HepG2 (cell line): ENCODE data around the gene DSTN. TPM values are rescaled to one million over a fixed set of nuclear protein-coding genes. Genes with fewer than 3 reads are reported as not detected.

Source experiments
- DMAP1 ChIP-seq: IDR thresholded peaks from 2 replicates; pipeline ENCODE4 v1.6.1; 2016
- EEA1 ChIP-seq: sonication (generic); formaldehyde crosslinking; IDR thresholded peaks from 2 replicates; pipeline ENCODE4 v1.5.1; 2020; ENCODE audit warnings: mild to moderate bottlenecking, missing genetic modification reagents, borderline replicate concordance
- ELF3 ChIP-seq: IDR thresholded peaks from 2 replicates; pipeline ENCODE4 v1.6.1; 2016; ENCODE audit warnings: missing genetic modification reagents, missing compliant biosample characterization
- ESRRA ChIP-seq: sonication (generic); formaldehyde crosslinking; IDR thresholded peaks from 2 replicates; pipeline ENCODE4 v1.5.1; 2020; ENCODE audit warnings: mild to moderate bottlenecking, low read depth, missing genetic modification reagents
- GMEB2 ChIP-seq: IDR thresholded peaks from 2 replicates; pipeline ENCODE4 v1.6.1; 2016; ENCODE audit warnings: missing biosample characterization, missing genetic modification reagents, low read depth
- HNRNPL ChIP-seq: fragments of 200-400 bp; formaldehyde crosslinking; IDR thresholded peaks from 2 replicates; pipeline ENCODE4 v1.6.1; 2017; ENCODE audit warnings: mild to moderate bottlenecking, low read depth, low read length
- MAZ ChIP-seq, 2 experiments: sonication (generic) in 1 of 2; formaldehyde crosslinking in 1 of 2; IDR thresholded peaks; 2 replicates each; pipeline versions ENCODE4 v1.5.0 to v1.6.1; 2012 to 2020; ENCODE audit warnings: low read depth in 2 of 2, mild to moderate bottlenecking in 2 of 2, borderline replicate concordance in 1 of 2, improper control_type of control experiment in 1 of 2, low read length in 1 of 2, missing genetic modification reagents in 1 of 2, moderate library complexity in 1 of 2
- SIN3A ChIP-seq: IDR thresholded peaks from 2 replicates; pipeline ENCODE4 v1.6.1; 2011; ENCODE audit warnings: low read depth, mild to moderate bottlenecking, control low read depth, low read length, borderline replicate concordance
- SMYD3 ChIP-seq: sonication (generic); formaldehyde crosslinking; IDR thresholded peaks from 2 replicates; pipeline ENCODE4 v1.8.1; 2023; ENCODE audit warnings: mild to moderate bottlenecking, missing genetic modification reagents
- ZFY ChIP-seq: sonication (generic); formaldehyde crosslinking; IDR thresholded peaks from 2 replicates; pipeline ENCODE4 v1.4.0; 2020; ENCODE audit warnings: missing genetic modification reagents
- ZKSCAN1 ChIP-seq: fragments of 150-350 bp; IDR thresholded peaks from 2 replicates; pipeline ENCODE4 v1.6.1; 2014; ENCODE audit warnings: low read length
- ZNF230 ChIP-seq: sonication (generic); formaldehyde crosslinking; IDR thresholded peaks from 2 replicates; pipeline ENCODE4 v1.4.0; 2020; ENCODE audit warnings: mild to moderate bottlenecking, missing genetic modification reagents
- ZNF512 ChIP-seq: sonication (generic); formaldehyde crosslinking; IDR thresholded peaks from 2 replicates; pipeline ENCODE4 v1.4.0; 2020; ENCODE audit warnings: mild to moderate bottlenecking, missing genetic modification reagents
- ZNF841 ChIP-seq: sonication (generic); formaldehyde crosslinking; IDR thresholded peaks from 2 replicates; pipeline ENCODE4 v1.8.1; 2023; ENCODE audit warnings: missing genetic modification reagents, borderline replicate concordance
- polyA plus RNA-seq, 8 experiments: library from polyadenylated mRNA; depleted of rRNA in 3 of 8; stranded (reverse) in 7 of 8; unstranded in 1 of 8; fragments of >200 nt; fragmentation: Illumina TruSeq in 4 of 8; extraction: Trizol in 4 of 8; gene quantifications; 2 replicates each; pipeline versions ENCODE4 v1.2.1 to v1.2.3, GENCODE V29; 2011 to 2016; ENCODE audit warnings: low read depth in 4 of 8, missing spikeins in 1 of 8, mixed read lengths in 1 of 8; ENCODE audit not compliant: insufficient read depth in 1 of 8
- total RNA-seq, 5 experiments: library from RNA; depleted of rRNA; stranded (reverse); fragments of >200 nt; fragmentation: Illumina TruSeq; extraction: Trizol; gene quantifications; 2 replicates each; pipeline ENCODE4 v1.2.3, GENCODE V29; 2016; ENCODE audit warnings: low read depth in 1 of 5
- TF ChIP-seq, protein P1 (sequence below): sonication (generic); formaldehyde crosslinking; IDR thresholded peaks from 2 replicates; pipeline ENCODE4 v1.5.0; 2020; ENCODE audit warnings: missing genetic modification reagents
- TF ChIP-seq, protein P2 (sequence below): sonication (generic); formaldehyde crosslinking; IDR thresholded peaks from 2 replicates; pipeline ENCODE4 v1.8.0; 2022; ENCODE audit warnings: missing genetic modification reagents, low read depth, mild to moderate bottlenecking, borderline replicate concordance
- TF ChIP-seq, protein P3 (sequence below): sonication (generic); formaldehyde crosslinking; IDR thresholded peaks from 2 replicates; pipeline ENCODE4; 2020; ENCODE audit warnings: missing genetic modification reagents, mild to moderate bottlenecking, borderline replicate concordance
- TF ChIP-seq, protein P4 (sequence below): fragments of 450-650 bp; IDR thresholded peaks from 2 replicates; pipeline ENCODE4 v1.6.1; 2017; ENCODE audit warnings: mild to moderate bottlenecking

Gene DSTN
- total and polyA plus RNA-seq, 2 of the 13 experiments (the other 11 are each of a cell fraction or from before 2014, with no cell fraction given), result 27.6 to 106 TPM

DNA sequence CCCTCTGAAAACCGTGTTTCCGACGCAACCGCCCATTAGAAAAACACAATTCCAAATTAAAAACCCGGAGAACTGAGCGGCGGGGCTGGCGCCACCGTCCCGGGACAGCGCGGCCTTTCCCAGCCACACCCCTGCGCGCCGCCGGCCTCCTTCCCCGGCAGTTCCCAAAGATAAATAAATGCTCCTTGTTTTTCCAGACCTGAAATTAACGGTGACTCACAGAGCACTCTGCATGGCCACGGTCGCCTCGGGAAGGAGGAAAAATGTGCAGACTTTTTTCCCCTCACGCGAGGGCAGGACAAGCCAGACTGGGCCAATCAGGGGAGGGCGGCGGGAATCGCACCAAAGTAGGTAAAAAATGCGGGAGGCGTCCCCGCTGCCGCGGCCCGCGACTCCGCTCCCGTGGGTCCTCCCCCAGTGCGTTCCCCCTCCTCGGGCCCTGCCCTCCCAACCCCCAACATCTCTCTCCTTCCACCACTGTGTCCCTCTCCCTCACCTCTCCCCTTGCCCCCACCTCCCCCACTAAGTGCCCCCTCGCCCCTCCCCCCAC, 828 bp upstream of the DSTN start (continued):
- peak; percentile 67 for TF ChIP-seq ZFY
- TF ChIP-seq SMYD3 (CRISPR knock-in tag), result no peak
- TF ChIP-seq HNRNPL, result no peak
- no peak for TF ChIP-seq ZNF512
- 0 out of 2 replicates have a peak, but pooled peaks have one; percentile 62 for TF ChIP-seq ESRRA (CRISPR knock-in tag)
- peak; percentile 54; the same call in 1 of the 2 replicates for TF ChIP-seq MAZ (IDR thresholded peaks at IDR 0.05; ENCODE audit: borderline replicate concordance, low read depth, low read length)
- TF ChIP-seq MAZ (CRISPR knock-in tag; IDR thresholded peaks at IDR 0.05; ENCODE audit: low read depth), result no peak
- no peak for TF ChIP-seq EEA1 (CRISPR knock-in tag)
- TF ChIP-seq, protein P1, sequence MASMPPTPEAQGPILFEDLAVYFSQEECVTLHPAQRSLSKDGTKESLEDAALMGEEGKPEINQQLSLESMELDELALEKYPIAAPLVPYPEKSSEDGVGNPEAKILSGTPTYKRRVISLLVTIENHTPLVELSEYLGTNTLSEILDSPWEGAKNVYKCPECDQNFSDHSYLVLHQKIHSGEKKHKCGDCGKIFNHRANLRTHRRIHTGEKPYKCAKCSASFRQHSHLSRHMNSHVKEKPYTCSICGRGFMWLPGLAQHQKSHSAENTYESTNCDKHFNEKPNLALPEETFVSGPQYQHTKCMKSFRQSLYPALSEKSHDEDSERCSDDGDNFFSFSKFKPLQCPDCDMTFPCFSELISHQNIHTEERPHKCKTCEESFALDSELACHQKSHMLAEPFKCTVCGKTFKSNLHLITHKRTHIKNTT (CRISPR knock-in tag), result no peak
- TF ChIP-seq ZNF841 (CRISPR knock-in tag), result no peak
- no peak for TF ChIP-seq GMEB2
- TF ChIP-seq ZKSCAN1, result no peak
- TF ChIP-seq, protein P2, sequence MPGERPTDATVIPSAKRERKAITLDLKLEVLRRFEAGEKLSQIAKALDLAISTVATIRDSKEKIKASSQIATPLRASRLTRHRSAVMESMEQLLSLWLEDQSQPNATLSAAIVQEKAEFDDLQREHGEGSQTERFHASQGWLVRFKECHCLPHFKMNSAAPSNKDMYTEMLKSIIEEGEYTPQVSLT (CRISPR knock-in tag), result no peak
- peak; percentile 78 for TF ChIP-seq ELF3
- peak; percentile 54; the same call in 1 of the 2 replicates for TF ChIP-seq SIN3A
- TF ChIP-seq ZNF230, result peak; percentile 80; the same call in 1 of the 2 replicates
- TF ChIP-seq, protein P3, sequence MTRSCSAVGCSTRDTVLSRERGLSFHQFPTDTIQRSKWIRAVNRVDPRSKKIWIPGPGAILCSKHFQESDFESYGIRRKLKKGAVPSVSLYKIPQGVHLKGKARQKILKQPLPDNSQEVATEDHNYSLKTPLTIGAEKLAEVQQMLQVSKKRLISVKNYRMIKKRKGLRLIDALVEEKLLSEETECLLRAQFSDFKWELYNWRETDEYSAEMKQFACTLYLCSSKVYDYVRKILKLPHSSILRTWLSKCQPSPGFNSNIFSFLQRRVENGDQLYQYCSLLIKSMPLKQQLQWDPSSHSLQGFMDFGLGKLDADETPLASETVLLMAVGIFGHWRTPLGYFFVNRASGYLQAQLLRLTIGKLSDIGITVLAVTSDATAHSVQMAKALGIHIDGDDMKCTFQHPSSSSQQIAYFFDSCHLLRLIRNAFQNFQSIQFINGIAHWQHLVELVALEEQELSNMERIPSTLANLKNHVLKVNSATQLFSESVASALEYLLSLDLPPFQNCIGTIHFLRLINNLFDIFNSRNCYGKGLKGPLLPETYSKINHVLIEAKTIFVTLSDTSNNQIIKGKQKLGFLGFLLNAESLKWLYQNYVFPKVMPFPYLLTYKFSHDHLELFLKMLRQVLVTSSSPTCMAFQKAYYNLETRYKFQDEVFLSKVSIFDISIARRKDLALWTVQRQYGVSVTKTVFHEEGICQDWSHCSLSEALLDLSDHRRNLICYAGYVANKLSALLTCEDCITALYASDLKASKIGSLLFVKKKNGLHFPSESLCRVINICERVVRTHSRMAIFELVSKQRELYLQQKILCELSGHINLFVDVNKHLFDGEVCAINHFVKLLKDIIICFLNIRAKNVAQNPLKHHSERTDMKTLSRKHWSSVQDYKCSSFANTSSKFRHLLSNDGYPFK (CRISPR knock-in tag), result no peak
- TF ChIP-seq, protein P4, sequence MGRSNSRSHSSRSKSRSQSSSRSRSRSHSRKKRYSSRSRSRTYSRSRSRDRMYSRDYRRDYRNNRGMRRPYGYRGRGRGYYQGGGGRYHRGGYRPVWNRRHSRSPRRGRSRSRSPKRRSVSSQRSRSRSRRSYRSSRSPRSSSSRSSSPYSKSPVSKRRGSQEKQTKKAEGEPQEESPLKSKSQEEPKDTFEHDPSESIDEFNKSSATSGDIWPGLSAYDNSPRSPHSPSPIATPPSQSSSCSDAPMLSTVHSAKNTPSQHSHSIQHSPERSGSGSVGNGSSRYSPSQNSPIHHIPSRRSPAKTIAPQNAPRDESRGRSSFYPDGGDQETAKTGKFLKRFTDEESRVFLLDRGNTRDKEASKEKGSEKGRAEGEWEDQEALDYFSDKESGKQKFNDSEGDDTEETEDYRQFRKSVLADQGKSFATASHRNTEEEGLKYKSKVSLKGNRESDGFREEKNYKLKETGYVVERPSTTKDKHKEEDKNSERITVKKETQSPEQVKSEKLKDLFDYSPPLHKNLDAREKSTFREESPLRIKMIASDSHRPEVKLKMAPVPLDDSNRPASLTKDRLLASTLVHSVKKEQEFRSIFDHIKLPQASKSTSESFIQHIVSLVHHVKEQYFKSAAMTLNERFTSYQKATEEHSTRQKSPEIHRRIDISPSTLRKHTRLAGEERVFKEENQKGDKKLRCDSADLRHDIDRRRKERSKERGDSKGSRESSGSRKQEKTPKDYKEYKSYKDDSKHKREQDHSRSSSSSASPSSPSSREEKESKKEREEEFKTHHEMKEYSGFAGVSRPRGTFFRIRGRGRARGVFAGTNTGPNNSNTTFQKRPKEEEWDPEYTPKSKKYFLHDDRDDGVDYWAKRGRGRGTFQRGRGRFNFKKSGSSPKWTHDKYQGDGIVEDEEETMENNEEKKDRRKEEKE, result no peak
- TF ChIP-seq DMAP1, result peak; percentile 75; the same call in 1 of the 2 replicates
